Gastrocnemius medialis (tissue), 4 donors: Measurements from ENCODE around the gene MYOM3. TPM values are rescaled to one million over a fixed set of nuclear protein-coding genes. Genes with fewer than 3 reads are reported as not detected.

Source experiments
- ATAC-seq, 2 donors: fragments of 150-250 bp; one replicate each; pipeline ENCODE4 v1.9.1; 2016
- DNase-seq, 2 donors: peaks; one replicate each; pipeline ENCODE4 v3.0.0-alpha.2; 2019
- H3K27ac ChIP-seq, 4 donors: fragments of 200-600 bp; sonication (generic); 1 replicate in 1 of 4; 2 replicates in 3 of 4; pipeline ENCODE4 v1.5.1; 2016 to 2018; ENCODE audit warnings: mild to moderate bottlenecking in 2 of 4, moderate library complexity in 1 of 4
- H3K27me3 ChIP-seq, 3 donors: fragments of 200-600 bp; sonication (generic) in 2 of 3; 1 replicate in 1 of 3; 2 replicates in 2 of 3; pipeline versions ENCODE4 v1.5.1 to v1.6.0; 2016 to 2019; ENCODE audit warnings: mild to moderate bottlenecking in 1 of 3, moderate library complexity in 1 of 3
- H3K36me3 ChIP-seq, 2 donors: fragments of 200-600 bp; sonication (generic) in 1 of 2; one replicate each; pipeline ENCODE4 v1.5.1; 2017 to 2018
- H3K4me1 ChIP-seq, 2 donors: fragments of 200-600 bp; sonication (generic) in 1 of 2; one replicate each; pipeline ENCODE4 v1.5.1; 2016 to 2017; ENCODE audit warnings: mild to moderate bottlenecking in 2 of 2
- H3K4me3 ChIP-seq, 4 donors: fragments of 200-600 bp; sonication (generic) in 3 of 4; 1 replicate in 1 of 4; 2 replicates in 3 of 4; pipeline ENCODE4 v1.5.1; 2016 to 2019; ENCODE audit warnings: mild to moderate bottlenecking in 2 of 4
- H3K9me3 ChIP-seq, 3 donors: fragments of 200-600 bp; sonication (generic) in 2 of 3; 1 replicate in 1 of 3; 2 replicates in 2 of 3; pipeline ENCODE4 v1.5.1; 2016 to 2019
- POLR2A ChIP-seq, 2 donors: fragments of 450-650 bp; IDR thresholded peaks; one replicate each; pipeline ENCODE4 v1.6.1; 2017; ENCODE audit warnings: antibody characterized with exemption in 2 of 2, mild to moderate bottlenecking in 2 of 2, moderate library complexity in 2 of 2
- in situ Hi-C, 4 donors: fragments of 200-750 bp; cut with MboI; loops; one replicate each; pipeline versions ENCODE4 v1.15.0 to v1.8.0; 2017; ENCODE audit warnings: low sequenced_read_pairs in 4 of 4
- intact Hi-C: fragments of 100-400 bp; cut with DNase I; formaldehyde crosslinking; loops from one replicate; pipeline ENCODE4 v1.15.1; 2023; ENCODE audit warnings: low total_unique reads
- total RNA-seq, 4 donors: library from RNA; depleted of rRNA; stranded (reverse); fragments of >200 nt; gene quantifications; one replicate each; pipeline versions ENCODE4 v1.1.0 to v1.2.3, GENCODE V29; 2016
- TF ChIP-seq, protein P1 (sequence below), 5 experiments: fragments of 450-650 bp in 3 of 5; fragments of 200-600 bp in 2 of 5; sonication (generic) in 2 of 5; IDR thresholded peaks in 4 of 5; conservative IDR thresholded peaks in 1 of 5; 1 replicate in 4 of 5; 2 replicates in 1 of 5; pipeline ENCODE4 v1.5.1; 2016 to 2019; ENCODE audit warnings: antibody characterized with exemption in 5 of 5, mild to moderate bottlenecking in 3 of 5, moderate library complexity in 3 of 5

Gene MYOM3
- total RNA-seq, 4 donors from 2014 or later: 114 to 266 (median 184) TPM

DNA sequence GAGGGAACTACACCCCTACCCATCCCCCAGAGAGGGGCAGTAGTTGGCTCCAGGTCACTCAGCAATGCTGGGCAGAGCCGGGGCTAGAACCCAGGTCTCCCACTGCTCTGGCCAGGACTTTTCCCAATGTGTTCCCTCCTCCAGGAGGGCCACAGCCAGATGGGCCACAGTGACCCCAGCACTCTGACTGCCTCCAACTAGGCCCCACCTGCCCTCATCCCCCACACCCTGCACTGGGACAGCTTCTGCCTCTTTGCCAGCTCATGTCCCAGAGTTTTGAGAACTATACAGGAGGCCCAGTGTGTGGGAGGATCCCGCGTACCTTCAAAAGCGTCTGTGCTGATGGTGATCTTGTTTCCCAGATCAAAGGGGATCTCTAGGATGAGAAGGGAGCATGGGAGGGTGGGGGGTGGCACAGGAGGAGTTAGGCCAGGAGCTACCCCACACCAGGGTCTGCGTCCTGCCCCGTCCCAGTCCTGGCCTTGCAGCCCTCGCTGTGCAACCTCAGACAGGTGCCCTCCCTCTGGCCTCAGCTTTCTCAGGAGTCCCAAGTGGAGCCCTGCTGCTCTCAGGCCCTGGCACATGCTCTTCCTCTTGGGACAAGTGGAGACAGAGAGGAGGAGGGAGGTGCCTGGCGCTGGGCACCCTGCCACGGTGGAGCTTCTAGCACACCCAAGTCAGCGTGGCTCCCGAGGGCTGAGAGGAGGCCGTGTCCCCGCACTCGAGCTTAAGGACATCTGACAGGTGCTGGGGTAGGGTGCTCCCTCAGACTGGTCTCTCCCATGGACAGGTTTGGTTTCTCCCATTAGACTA is 22.0 kb downstream of the MYOM3 start:
- Histone ChIP-seq H3K9me3 (no peaks in the 10 kb centered on the region), H3K36me3 (peaks cover 0 to 58% of the 10 kb centered on the region in 2 donors), H3K4me1 (peaks cover 1 to 11% of the 10 kb centered on the region in 2 donors), H3K27ac (peak overlapping the region; percentile 93 to 97 (median 96)), H3K27me3 (no peaks in the 10 kb centered on the region), H3K4me3 (no peak overlapping the region)
- ATAC-seq (peak; percentile 72 to 81), DNase-seq (peak; percentile 81 to 92)
- intact Hi-C loops: no loop called here
- TF ChIP-seq, protein P1, sequence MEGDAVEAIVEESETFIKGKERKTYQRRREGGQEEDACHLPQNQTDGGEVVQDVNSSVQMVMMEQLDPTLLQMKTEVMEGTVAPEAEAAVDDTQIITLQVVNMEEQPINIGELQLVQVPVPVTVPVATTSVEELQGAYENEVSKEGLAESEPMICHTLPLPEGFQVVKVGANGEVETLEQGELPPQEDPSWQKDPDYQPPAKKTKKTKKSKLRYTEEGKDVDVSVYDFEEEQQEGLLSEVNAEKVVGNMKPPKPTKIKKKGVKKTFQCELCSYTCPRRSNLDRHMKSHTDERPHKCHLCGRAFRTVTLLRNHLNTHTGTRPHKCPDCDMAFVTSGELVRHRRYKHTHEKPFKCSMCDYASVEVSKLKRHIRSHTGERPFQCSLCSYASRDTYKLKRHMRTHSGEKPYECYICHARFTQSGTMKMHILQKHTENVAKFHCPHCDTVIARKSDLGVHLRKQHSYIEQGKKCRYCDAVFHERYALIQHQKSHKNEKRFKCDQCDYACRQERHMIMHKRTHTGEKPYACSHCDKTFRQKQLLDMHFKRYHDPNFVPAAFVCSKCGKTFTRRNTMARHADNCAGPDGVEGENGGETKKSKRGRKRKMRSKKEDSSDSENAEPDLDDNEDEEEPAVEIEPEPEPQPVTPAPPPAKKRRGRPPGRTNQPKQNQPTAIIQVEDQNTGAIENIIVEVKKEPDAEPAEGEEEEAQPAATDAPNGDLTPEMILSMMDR (IDR thresholded peaks at IDR 0.05 in 4 of 5, conservative IDR thresholded peaks at IDR 0.05 in 1 of 5): no peak
- peak in 1 of 2 donors; percentile 20 for TF ChIP-seq POLR2A (IDR thresholded peaks at IDR 0.05)
- in situ Hi-C loops: no loop called here

DNA sequence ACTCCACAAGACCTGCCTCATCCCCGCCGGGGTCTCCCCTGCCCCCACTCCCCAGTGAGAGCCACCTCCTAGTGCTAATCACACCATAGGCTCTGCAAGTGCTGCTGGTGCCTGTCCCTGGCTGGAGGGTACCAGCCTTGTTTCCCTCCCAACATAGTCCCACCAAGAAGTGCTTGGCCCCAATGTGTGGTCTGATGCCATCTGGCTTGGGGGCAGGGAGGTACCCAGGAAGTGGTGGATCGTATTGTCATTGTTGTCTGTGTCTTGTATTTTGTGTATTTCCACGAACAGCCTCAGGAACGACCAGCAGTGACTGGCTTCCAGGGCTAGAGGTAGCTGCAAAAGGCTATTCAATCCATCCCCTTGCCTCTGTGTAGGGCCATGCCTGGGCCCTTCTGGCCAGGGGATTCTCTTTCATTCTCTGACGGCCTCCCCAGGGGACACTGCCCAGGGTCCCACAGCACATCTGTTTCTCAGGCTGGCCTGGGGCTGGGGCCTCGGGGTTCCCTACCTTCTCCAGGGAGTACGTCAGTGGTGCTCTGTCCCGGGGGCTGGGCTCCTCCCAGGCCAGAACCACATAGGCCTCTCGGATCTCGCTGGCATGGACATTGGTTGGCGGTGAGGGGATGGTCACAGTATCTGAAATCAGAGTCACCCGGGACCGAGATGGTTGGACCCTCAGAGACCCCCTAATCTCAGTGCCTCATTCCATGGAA is 22.8 kb downstream of the MYOM3 start:
- in situ Hi-C loops (no loop called here), intact Hi-C loops (no loop called here)
- Histone ChIP-seq H3K36me3 (peaks cover 0 to 64% of the 10 kb centered on the region in 2 donors), H3K27me3 (no peaks in the 10 kb centered on the region), H3K4me3 (no peak overlapping the region), H3K9me3 (no peaks in the 10 kb centered on the region), H3K4me1 (peaks cover 0 to 11% of the 10 kb centered on the region in 2 donors), H3K27ac (peak overlapping the region; percentile 93 to 97 (median 96))
- ATAC-seq (no peak), DNase-seq (no peak)
- TF ChIP-seq, protein P1 (IDR thresholded peaks at IDR 0.05 in 4 of 5, conservative IDR thresholded peaks at IDR 0.05 in 1 of 5): no peak
- no peak for TF ChIP-seq POLR2A (IDR thresholded peaks at IDR 0.05)

DNA sequence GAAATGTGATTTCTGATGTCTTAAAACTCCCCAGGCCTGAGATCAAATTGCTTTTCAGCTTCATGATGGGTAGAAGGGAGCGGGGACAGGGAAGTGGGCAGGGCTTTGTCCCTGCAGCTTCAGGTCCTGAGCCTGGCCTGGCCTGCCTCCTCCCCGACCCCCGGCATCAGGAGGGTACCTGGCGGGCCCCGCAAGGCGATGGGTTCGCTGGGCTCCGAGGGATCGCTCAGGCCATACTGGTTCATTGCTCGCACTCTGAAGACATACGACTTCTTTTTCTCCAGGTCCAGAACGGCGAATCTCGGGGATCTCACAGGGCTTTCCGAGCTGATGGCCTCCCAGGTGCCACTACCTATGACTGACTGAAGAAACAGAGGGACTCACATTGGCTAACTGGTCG is 25.5 kb downstream of the MYOM3 start:
- intact Hi-C loops (no loop called here), in situ Hi-C loops (no loop called here)
- DNase-seq: no peak
- Histone ChIP-seq H3K4me3 (no peak overlapping the region), H3K36me3 (peaks cover 0 to 60% of the 10 kb centered on the region in 2 donors), H3K9me3 (no peaks in the 10 kb centered on the region), H3K4me1 (peaks cover 17 to 30% of the 10 kb centered on the region in 2 donors), H3K27ac (peak overlapping the region in 3 of 4 donors; percentile 3 to 94 (median 93)), H3K27me3 (no peaks in the 10 kb centered on the region)
- TF ChIP-seq, protein P1 (IDR thresholded peaks at IDR 0.05 in 4 of 5, conservative IDR thresholded peaks at IDR 0.05 in 1 of 5): no peak
- TF ChIP-seq POLR2A (IDR thresholded peaks at IDR 0.05): no peak
- ATAC-seq: no peak

DNA sequence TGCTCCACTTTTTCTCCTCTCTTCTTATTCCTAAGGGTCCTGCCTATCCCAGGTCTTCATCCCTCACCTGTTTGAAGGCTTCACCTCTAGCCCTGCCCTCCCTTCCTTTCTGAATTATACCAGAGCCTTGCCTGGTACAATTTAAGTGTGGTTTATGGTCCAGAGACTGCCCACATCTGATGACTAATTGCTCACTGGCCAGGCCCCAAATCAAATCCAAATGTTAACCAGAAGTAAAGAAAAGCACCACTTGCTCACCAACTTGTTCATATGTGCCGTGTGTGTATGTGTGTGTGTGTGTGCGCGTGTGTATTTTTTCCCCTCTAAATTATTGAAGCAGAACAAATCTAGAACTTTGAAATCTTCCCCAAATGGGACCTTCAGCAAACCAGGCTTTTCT is 26.4 kb downstream of the MYOM3 start:
- Histone ChIP-seq H3K36me3 (peaks cover 0 to 51% of the 10 kb centered on the region in 2 donors), H3K27ac (peak overlapping the region in 2 of 4 donors; percentile 8 to 94), H3K4me1 (peaks cover 21 to 34% of the 10 kb centered on the region in 2 donors), H3K4me3 (no peak overlapping the region), H3K9me3 (no peaks in the 10 kb centered on the region), H3K27me3 (no peaks in the 10 kb centered on the region)
- DNase-seq (no peak), ATAC-seq (no peak)
- intact Hi-C loops (no loop called here), in situ Hi-C loops (no loop called here)
- TF ChIP-seq POLR2A (IDR thresholded peaks at IDR 0.05): no peak

DNA sequence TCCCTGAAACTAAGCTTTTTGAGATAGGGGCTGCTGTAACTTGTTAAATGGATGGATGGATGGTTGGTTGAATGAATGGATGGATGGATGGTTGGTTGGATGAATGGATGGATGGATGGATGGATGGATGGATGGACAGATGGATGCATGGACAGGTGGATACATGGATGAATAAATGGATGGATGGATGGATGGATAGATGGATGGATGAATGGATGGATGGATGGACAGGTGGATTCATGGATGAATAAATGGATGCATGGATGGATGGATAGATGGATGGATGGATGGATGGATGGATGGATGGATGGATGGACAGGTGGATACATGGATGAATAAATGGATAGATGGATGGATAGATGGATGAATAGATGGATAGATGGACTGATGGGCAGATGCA is 26.9 kb downstream of the MYOM3 start:
- TF ChIP-seq POLR2A (IDR thresholded peaks at IDR 0.05): no peak
- TF ChIP-seq, protein P1 (IDR thresholded peaks at IDR 0.05 in 4 of 5, conservative IDR thresholded peaks at IDR 0.05 in 1 of 5): no peak
- ATAC-seq: no peak
- Histone ChIP-seq H3K9me3 (no peaks in the 10 kb centered on the region), H3K27ac (peak overlapping the region in 1 of 4 donors; percentile 68), H3K27me3 (no peaks in the 10 kb centered on the region), H3K36me3 (peaks cover 0 to 51% of the 10 kb centered on the region in 2 donors), H3K4me3 (no peak overlapping the region), H3K4me1 (peaks cover 21 to 38% of the 10 kb centered on the region in 2 donors)
- intact Hi-C loops: no loop called here
- in situ Hi-C loops: no loop called here
- DNase-seq: no peak
